Lung microvascular endothelial cell (primary cell): Measurements from ENCODE around the gene PCDH20. TPM values are rescaled to one million over a fixed set of nuclear protein-coding genes. Genes with fewer than 3 reads are reported as not detected.
A peak's percentile ranks its signal among the peaks of the same experiment; 100 is the strongest.
"Not testable (repeated sequence)": the region's sequence is repeated elsewhere in the genome, so short reads cannot be mapped to it uniquely, and the experiment has no call there.

ENCODE experiments used
- DNase-seq, 2 donors: peaks; one replicate each; pipeline versions ENCODE4 v3.0.0 to v3.0.0-alpha.2; 2010; ENCODE audit warnings: low read depth in 2 of 2
- total RNA-seq: library from RNA; depleted of rRNA; stranded (reverse); fragments of >200 nt; gene quantifications from 2 replicates; pipeline ENCODE4 v1.2.1, GENCODE V29; 2014

Gene PCDH20
- not detected in 2 replicates for total RNA-seq

GRCh38 chr13:61415749-61416148 lies at the start of gene PCDH20:
Gene PCDH20 (minus strand): TSS chr13:61415849. CDS start chr13:61415158, 691 bp downstream.
- DNase-seq: no peak

- DNase-seq: no peak
Measured at GRCh38 chr13:61463024-61463423, 47.4 kb upstream of the PCDH20 start.

- no peak for DNase-seq
Measured at GRCh38 chr13:61453121-61453520, 37.5 kb upstream of the PCDH20 start.

- no peak for DNase-seq
Measured at GRCh38 chr13:61432029-61432428, 16.4 kb upstream of the PCDH20 start.

GRCh38 chr13:61423915-61424314 lies 8.3 kb upstream of the PCDH20 start:
- DNase-seq: no peak

- DNase-seq: no peak
Measured at GRCh38 chr13:61417086-61417570, 1.5 kb upstream of the PCDH20 start.

- DNase-seq: no peak
Measured at GRCh38 chr13:61415058-61415721, 459 bp downstream of the PCDH20 start.

GRCh38 chr13:61414686-61415057 lies 977 bp downstream of the PCDH20 start:
- no peak for DNase-seq

- no peak for DNase-seq
Measured at GRCh38 chr13:61413572-61414535, 1.8 kb downstream of the PCDH20 start.

- peak; percentile 22 to 51 for DNase-seq
Measured at GRCh38 chr13:61410669-61411297, 4.9 kb downstream of the PCDH20 start.

- no peak for DNase-seq
Measured at GRCh38 chr13:61410266-61410665, 5.4 kb downstream of the PCDH20 start.

- DNase-seq: no peak
Measured at GRCh38 chr13:61408571-61408970, 7.1 kb downstream of the PCDH20 start.

GRCh38 chr13:61406275-61406674 lies 9.4 kb downstream of the PCDH20 start:
- no peak for DNase-seq

- no peak for DNase-seq
Measured at GRCh38 chr13:61396121-61396520, 19.5 kb downstream of the PCDH20 start.

GRCh38 chr13:61391426-61391825 lies 24.2 kb downstream of the PCDH20 start:
- DNase-seq: no peak

GRCh38 chr13:61387694-61388093 lies 28.0 kb downstream of the PCDH20 start:
- no peak for DNase-seq

- DNase-seq: no peak
Measured at GRCh38 chr13:61383111-61383510, 32.5 kb downstream of the PCDH20 start.

- no peak for DNase-seq
Measured at GRCh38 chr13:61370520-61370919, 45.1 kb downstream of the PCDH20 start.

- not testable (repeated sequence) for DNase-seq
Measured at GRCh38 chr13:61364690-61365089, 51.0 kb downstream of the PCDH20 start.

GRCh38 chr13:61362522-61362921 lies 53.1 kb downstream of the PCDH20 start:
- no peak for DNase-seq
